GM19463 (cell line): ENCODE measurements around the gene CEP295NL.
"Not testable (repeated sequence)": the region's sequence is repeated elsewhere in the genome, so short reads cannot be mapped to it uniquely, and the experiment has no call there.

Experiments used
- ATAC-seq: cut with Tn5 transposase; IDR thresholded peaks from one replicate; pipeline ENCODE4 v1.9.1; 2021; ENCODE audit warnings: mild to moderate bottlenecking, moderate library complexity; ENCODE audit not compliant: unreplicated experiment

Gene CEP295NL

GRCh38 chr17:78873519-78874340, 29.3 kb downstream of the CEP295NL start:
- ATAC-seq, result no peak

DNA sequence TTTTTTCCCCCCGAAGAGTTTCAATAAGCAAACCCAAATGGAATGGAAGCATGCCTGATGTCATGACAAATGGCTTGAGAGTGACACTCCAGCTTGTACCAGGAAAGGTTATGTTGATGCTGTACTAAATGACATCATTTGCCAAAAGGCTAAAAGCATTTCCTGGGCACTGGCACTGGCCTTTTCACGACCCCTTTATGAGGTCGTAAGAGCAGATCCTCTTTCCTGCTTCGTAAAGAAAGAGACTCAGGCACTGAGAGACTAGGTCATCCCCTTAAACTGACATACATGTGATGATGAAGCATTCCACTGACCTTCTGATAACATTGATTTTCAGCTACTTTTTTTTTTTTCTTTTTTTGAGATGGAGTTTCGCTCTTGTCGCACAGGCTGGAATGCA, 30.5 kb downstream of the CEP295NL start:
- ATAC-seq, result no peak

- ATAC-seq, result no peak
These were observed 32.4 kb downstream of the CEP295NL start for GRCh38 chr17:78870621-78871020.

GRCh38 chr17:78868391-78868790, 34.6 kb downstream of the CEP295NL start:
- no peak for ATAC-seq

- ATAC-seq, result not testable (repeated sequence)
These were observed 36.0 kb downstream of the CEP295NL start for GRCh38 chr17:78867046-78867445.

DNA sequence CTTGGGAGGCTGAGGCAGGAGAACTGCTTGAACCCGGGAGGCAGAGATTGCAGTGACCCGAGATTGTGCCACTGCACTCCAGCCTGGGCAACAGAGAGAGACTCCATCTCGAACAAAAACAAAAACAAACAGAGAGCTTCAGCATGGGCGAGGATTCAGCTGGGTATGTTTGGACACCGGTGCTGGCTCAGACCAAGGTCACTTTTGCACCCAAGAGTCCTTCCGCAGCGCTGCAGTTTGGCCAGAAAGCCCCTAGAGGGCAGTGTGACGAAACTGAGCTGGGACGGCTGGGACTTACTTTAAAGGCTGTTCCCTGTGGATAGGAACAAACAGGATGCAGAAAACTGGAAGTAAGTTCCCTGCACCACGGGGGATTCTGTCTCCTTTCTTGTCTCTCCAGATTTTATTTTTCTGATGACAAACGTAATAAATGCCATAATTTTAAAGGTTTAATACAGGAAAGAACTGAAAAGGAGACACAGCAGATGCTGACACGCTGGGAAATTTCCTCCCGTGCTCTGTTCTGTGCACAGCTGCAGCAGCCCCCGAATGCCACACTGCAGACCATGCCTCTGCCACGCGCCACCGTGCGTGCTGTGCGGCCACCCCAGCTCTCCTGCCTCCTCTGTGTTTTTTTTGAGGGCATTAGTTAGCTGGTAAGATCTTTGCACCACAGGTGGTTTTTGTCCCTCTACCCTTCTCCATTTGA, 37.2 kb downstream of the CEP295NL start:
- no peak for ATAC-seq

- no peak for ATAC-seq
These were observed 38.9 kb downstream of the CEP295NL start for GRCh38 chr17:78864117-78864516.

DNA sequence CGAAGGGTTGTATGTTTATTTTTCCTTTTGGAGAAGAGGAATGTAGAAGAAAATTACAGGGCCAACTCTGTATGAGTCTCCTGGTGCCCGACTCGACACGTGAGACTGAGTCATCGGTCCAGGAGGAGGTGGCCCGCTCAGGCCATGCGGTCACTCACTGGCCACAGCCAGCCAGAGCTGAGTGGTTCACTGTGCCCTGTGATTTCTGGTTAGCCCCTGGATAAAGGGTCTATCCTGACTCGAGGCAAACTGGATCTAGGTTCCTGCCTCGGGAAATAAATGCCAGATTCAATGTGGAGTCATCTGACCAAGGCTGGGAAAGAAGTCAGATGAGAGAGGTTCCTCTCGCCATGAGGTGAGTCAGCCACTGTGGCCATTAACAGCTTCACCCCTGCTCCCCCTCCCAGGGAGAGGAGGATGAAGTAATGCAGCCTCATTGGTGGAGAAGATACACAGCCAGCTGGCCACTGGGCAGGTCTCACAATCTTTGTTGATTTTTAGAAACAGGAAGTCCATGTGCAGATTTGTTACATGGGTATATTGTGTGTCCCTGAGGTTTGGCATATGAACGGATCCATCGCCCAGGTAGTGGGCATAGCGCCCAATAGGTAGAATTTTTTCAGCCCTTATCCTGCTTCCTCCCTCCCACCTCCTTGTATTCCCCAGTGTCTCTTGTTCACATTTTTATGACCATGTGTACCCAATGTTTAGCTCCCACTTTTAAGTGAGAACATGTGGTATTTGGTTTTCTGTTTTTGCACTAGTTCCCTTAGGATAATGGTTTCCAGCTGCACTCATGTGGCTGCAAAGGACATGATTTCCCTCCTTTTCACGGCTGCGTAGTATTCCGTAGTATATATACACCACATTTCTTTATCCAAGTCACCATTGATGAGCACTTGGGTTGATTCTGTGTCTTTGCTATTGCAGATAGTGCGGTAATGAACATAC, 40.7 kb downstream of the CEP295NL start:
- ATAC-seq, result no peak

- no peak for ATAC-seq
These were observed 41.8 kb downstream of the CEP295NL start for GRCh38 chr17:78861229-78861628.

DNA sequence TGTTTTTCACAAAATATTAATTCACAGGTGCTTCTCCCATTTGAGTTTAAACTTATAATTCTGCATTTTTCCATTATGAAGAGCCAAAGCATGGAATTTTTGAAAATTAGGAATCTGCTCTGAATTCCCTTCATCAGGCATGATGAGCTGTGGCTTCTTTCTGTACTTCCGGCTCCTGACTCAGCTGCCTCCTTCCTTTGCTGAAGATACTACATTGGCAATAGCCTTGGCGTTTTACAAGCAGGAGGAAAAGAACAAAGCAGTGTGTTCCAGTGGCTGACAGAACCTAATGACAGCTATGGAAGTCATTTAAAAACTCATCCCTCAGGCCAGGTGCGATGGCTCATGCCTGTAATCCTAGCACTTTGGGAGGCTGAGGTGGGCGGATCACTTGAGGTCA, 44.0 kb downstream of the CEP295NL start:
- ATAC-seq, result no peak

- no peak for ATAC-seq
These were observed 45.7 kb downstream of the CEP295NL start for GRCh38 chr17:78857266-78857665.

GRCh38 chr17:78855561-78856165, 47.3 kb downstream of the CEP295NL start:
- ATAC-seq, result no peak

DNA sequence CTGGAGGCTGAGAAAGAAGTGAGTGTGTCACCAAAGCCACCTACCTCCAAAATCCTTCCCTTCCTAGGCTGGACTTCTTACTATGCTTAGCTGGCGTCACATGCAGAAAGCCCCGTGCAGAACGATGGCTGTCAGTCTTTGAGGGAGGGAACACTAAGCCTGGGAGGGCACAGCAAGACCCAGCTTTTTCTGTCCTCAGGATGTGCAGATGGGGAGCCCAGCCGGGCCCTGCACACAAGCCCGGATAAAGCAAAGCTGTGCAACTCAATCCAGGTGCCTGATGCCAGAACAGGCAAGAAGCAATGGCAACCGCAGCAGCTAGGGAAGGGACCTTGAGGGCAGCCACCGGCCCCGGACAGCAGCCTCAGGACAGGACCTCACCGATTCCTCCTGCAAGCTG, 48.5 kb downstream of the CEP295NL start:
- ATAC-seq, result no peak

DNA sequence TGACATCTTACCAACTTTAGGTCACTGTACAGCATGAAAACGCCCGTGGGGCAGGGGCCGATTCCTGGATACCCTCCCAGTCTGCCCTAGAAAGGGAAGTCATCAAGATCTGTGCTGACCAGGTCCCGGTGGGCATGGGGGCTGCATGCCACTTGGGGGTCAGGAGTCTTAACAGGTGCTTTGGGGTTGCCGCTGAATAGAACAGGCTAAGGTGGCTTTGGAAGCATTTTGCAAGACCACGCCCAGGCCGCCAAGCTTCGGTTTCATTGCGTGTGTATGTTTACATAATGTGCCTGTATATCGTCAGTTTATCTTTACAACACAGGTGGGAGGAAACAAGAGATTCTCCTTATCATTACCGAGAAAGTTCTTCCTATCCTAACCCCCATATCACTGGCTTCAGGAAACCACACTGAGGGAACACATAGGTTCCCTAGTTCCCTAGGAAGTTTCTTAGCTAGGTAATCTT, 49.0 kb downstream of the CEP295NL start:
- ATAC-seq, result no peak

DNA sequence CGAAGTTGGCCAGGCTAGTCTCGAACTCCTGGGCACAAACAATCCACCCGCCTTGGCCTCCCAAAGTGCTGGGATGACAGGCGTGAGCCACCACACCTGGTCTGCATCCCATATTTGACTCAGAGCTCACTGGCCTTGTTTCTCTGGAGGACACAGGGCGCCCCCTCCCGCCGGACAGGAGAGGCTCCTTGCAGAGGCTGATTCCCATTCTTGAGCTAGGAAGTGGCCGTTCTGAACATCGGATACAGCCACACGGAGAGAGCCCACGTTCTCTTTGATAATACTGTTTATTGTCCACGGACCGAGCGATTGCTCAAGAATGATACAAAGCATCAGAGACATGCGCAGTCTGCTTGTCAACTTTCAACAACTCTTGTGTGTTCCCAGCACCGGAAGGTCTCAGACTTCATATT, 50.3 kb downstream of the CEP295NL start:
- ATAC-seq, result no peak

DNA sequence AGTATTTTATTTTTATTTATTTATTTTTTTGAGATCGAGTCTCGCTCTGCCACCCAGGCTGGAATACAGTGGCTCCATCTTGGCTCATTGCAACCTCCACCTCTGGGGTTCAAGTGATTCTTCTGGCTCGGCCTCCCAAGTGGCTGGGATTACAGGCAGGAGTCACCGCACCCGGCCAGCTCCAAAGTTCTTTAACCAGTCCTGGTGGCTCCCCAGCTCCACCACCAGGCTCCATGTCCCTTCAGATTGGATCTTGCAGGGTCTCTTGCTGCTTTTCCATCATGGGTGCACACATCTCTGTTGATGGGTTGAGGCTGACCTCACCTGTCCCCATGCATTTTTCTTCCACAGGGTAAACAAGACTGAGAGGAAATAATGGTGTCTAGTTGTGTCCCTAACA, 54.0 kb downstream of the CEP295NL start:
- no peak for ATAC-seq

GRCh38 chr17:78847052-78847451, 55.9 kb downstream of the CEP295NL start:
- ATAC-seq, result no peak

DNA sequence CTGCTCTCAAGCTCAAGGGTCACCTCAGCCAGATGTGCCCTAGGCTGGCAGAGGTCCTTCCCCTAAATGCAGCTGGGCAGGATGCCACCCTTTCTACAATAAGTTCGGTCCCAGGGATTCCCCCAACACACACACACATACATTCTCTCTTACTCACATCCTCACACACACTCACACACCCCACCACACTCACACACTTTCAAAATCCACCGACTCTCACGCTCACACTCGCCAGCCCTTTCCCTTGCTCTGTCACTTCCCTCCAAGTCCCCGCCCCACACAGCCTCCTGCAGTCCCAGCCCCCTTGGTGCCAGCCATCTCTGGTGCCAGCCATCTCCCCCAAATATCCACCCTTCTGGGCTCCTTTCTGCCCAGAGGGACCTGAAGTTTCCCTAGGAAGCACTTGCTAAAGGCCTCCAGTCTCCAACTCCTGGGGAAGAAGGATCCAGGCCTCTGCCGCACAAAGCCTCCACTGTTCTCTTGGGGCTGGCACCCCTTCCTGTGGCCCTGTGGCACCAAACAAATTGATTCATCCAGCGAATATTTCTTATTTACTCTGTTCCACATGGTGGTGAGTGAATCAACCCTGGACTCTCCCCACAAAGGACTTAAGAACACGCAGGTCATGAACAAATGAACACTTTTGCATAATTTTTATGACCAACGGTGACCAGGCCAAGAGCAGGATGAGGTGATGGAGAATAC, 58.5 kb downstream of the CEP295NL start:
- ATAC-seq, result no peak

DNA sequence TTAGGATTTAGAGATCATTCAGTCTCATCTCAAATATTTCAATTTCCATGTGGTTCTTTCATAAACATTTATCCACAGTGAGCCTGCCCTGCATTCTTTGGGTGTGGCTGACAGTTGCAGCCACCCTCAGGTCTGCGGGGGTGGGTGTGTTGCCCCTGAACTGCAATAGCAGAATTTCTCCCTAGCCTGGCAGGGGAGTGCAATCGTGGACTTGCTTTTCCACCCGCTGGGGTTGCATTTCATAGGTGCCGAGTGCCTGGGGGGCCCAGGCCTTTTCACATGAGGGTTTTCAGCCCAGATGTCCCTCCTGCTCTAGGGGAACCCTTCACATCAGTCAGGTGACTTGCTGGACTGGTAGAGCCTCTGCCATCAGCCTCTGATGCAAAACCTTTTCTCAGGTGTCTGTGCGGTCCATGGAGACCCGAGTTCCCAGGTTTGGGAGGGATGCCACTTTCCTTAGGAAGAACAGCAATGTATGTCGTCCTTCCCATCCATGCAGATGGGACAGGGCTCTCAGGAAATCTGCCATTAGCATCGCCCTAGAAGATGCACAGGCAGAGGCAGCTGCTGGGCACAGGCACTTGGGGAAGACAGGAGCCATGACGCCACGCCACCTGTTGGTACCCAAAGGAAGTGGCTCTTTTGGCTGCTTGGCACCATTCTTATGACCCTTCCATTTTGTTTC, 60.0 kb downstream of the CEP295NL start:
- no peak for ATAC-seq
